HG03571 (cell line): Measurements from ENCODE around the gene CNTNAP2.
"Not testable (repeated sequence)": the region's sequence is repeated elsewhere in the genome, so short reads cannot be mapped to it uniquely, and the experiment has no call there.

Source experiments
- ATAC-seq: cut with Tn5 transposase; IDR thresholded peaks from one replicate; pipeline ENCODE4 v1.9.1; 2021; ENCODE audit not compliant: unreplicated experiment

CNTNAP2 gene

GRCh38 chr7:148442141-148442655 lies 2325.6 kb downstream of the CNTNAP2 start:
- no peak for ATAC-seq

GRCh38 chr7:148442933-148443332 lies 2326.3 kb downstream of the CNTNAP2 start:
- ATAC-seq = no peak

- ATAC-seq = no peak
Measured at GRCh38 chr7:148445260-148446044, 2328.9 kb downstream of the CNTNAP2 start.

- ATAC-seq = peak; percentile 91
Measured at GRCh38 chr7:148447221-148447849, 2330.7 kb downstream of the CNTNAP2 start.

- ATAC-seq = not testable (repeated sequence)
Measured at GRCh38 chr7:148451526-148451925, 2334.9 kb downstream of the CNTNAP2 start.

- ATAC-seq = no peak
Measured at GRCh38 chr7:148456351-148456750, 2339.8 kb downstream of the CNTNAP2 start.

GRCh38 chr7:148457310-148457921 lies 2340.8 kb downstream of the CNTNAP2 start:
- no peak for ATAC-seq

- no peak for ATAC-seq
Measured at GRCh38 chr7:148458263-148458662, 2341.7 kb downstream of the CNTNAP2 start.

GRCh38 chr7:148461392-148462179 lies 2345.0 kb downstream of the CNTNAP2 start:
- no peak for ATAC-seq

GRCh38 chr7:148462774-148463173 lies 2346.2 kb downstream of the CNTNAP2 start:
- ATAC-seq = not testable (repeated sequence)

- ATAC-seq = no peak
Measured at GRCh38 chr7:148463210-148463609, 2346.6 kb downstream of the CNTNAP2 start.

- ATAC-seq = no peak
Measured at GRCh38 chr7:148464947-148465346, 2348.3 kb downstream of the CNTNAP2 start.

GRCh38 chr7:148465441-148465840 lies 2348.8 kb downstream of the CNTNAP2 start:
- ATAC-seq = not testable (repeated sequence)

GRCh38 chr7:148466120-148466519 lies 2349.5 kb downstream of the CNTNAP2 start:
- no peak for ATAC-seq

- ATAC-seq = no peak
Measured at GRCh38 chr7:148468700-148469098, 2352.1 kb downstream of the CNTNAP2 start.
